Measurements from ENCODE around the gene SPAAR. TPM values are rescaled to one million over a fixed set of nuclear protein-coding genes. Genes with fewer than 3 reads are reported as not detected.
A peak's percentile ranks its signal among the peaks of the same experiment; 100 is the strongest.

Gene SPAAR
- total RNA-seq, 1 donor from 2014 or later, result not detected

GRCh38 chr9:35904338-35904737 is 5.0 kb upstream of the SPAAR start:
- no peak for DNase-seq (ENCODE audit: extremely low spot score, unreplicated experiment)
- H3K4me1 Mint-ChIP-seq (ENCODE audit: unreplicated experiment), result peaks cover 33% of the 10 kb centered on the region

GRCh38 chr9:35905051-35905781 is 4.1 kb upstream of the SPAAR start:
- DNase-seq (ENCODE audit: extremely low spot score, unreplicated experiment), result no peak
- H3K9me3 Mint-ChIP-seq, result no peaks in the 10 kb centered on the region
- peaks cover 14% of the 10 kb centered on the region for H3K27me3 Mint-ChIP-seq
- no peaks in the 10 kb centered on the region for H3K36me3 Mint-ChIP-seq
- peaks cover 33% of the 10 kb centered on the region for H3K4me1 Mint-ChIP-seq (ENCODE audit: unreplicated experiment)
- no peak overlapping the region for H3K4me3 Mint-ChIP-seq
- TF ChIP-seq CTCF (conservative IDR thresholded peaks at IDR 0.05), result no peak
- peak overlapping the region; percentile 3 for H3K27ac Mint-ChIP-seq

More at GRCh38 chr9:35904338-35904737, 5.0 kb upstream of the SPAAR start:
- Mint-ChIP-seq H3K36me3 (no peaks in the 10 kb centered on the region), H3K4me3 (no peak overlapping the region), H3K27me3 (peaks cover 15% of the 10 kb centered on the region), H3K27ac (no peak overlapping the region), H3K9me3 (no peaks in the 10 kb centered on the region)
- TF ChIP-seq CTCF (conservative IDR thresholded peaks at IDR 0.05), result no peak

GRCh38 chr9:35905912-35906679 is 3.2 kb upstream of the SPAAR start, which contains the start of gene HRCT1:
HRCT1 (plus strand) TSS chr9:35906202; CDS start chr9:35906288, 86 bp downstream.
- peak within 1 kb of the TSS; percentile 79 for H3K27ac Mint-ChIP-seq
- no peak for TF ChIP-seq CTCF (conservative IDR thresholded peaks at IDR 0.05)
- H3K9me3 Mint-ChIP-seq, result no peaks in the 10 kb centered on the region
- no peaks in the 10 kb centered on the region for H3K36me3 Mint-ChIP-seq
- H3K4me1 Mint-ChIP-seq (ENCODE audit: unreplicated experiment), result peaks cover 39% of the 10 kb centered on the region
- DNase-seq (ENCODE audit: extremely low spot score, unreplicated experiment), result no peak
- peaks cover 10% of the 10 kb centered on the region for H3K27me3 Mint-ChIP-seq
- peak within 1 kb of the TSS; percentile 52 for H3K4me3 Mint-ChIP-seq

DNA sequence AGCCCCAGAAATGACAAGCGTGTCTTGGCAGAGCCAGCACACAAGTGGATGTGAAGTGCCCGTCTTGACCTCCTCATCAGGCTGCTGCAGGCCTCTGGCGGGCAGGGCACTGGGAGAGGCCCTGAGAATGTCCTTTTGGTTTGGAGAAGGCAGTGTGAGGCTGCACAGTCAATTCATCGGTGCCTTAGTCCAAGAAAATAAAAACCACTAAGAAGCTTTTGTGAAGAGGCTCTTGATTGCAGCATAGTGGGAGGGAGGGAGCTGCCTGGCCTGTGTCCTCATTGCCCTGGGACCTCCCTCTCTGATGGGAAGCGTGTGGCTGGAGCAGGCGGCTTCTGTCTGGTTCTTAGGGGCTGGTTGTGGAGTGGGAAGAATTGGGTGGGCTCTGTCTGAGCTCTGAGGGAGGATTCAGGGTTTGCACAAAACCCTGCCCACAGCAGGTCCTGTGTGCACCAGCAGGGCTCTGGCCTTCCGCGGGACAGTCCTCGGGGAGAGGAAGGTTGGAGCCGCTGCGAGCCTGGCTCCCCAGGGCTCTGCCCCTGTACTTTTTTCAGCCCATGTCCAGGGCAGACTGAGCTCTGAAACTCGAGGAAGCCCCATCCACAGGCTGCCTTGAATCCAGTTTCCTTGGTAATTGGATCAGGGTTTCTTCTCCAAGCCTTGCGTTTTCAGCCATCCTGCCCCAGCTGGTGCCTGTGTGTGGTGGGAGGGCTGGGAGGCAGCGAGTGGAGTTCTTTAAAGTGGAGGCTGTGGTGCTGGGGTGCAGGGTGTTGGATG is 2.2 kb upstream of the SPAAR start:
- H3K9me3 Mint-ChIP-seq, result no peaks in the 10 kb centered on the region
- H3K27ac Mint-ChIP-seq, result peak overlapping the region; percentile 79
- H3K4me1 Mint-ChIP-seq (ENCODE audit: unreplicated experiment), result peaks cover 40% of the 10 kb centered on the region
- TF ChIP-seq CTCF (conservative IDR thresholded peaks at IDR 0.05), result no peak
- no peaks in the 10 kb centered on the region for H3K36me3 Mint-ChIP-seq
- peaks cover 5% of the 10 kb centered on the region for H3K27me3 Mint-ChIP-seq
- no peak for DNase-seq (ENCODE audit: extremely low spot score, unreplicated experiment)
- no peak overlapping the region for H3K4me3 Mint-ChIP-seq

- H3K9me3 Mint-ChIP-seq, result no peaks in the 10 kb centered on the region
- no peak for TF ChIP-seq CTCF (conservative IDR thresholded peaks at IDR 0.05)
- H3K4me1 Mint-ChIP-seq (ENCODE audit: unreplicated experiment), result peaks cover 40% of the 10 kb centered on the region
- no peak for DNase-seq (ENCODE audit: extremely low spot score, unreplicated experiment)
- peak overlapping the region; percentile 72 for H3K4me3 Mint-ChIP-seq
- peaks cover 3% of the 10 kb centered on the region for H3K27me3 Mint-ChIP-seq
- H3K36me3 Mint-ChIP-seq, result no peaks in the 10 kb centered on the region
- peak overlapping the region; percentile 79 for H3K27ac Mint-ChIP-seq
Measured at GRCh38 chr9:35907711-35908503, 1.4 kb upstream of the SPAAR start.
